ENCODE results near the gene CEP131. TPM values are rescaled to one million over a fixed set of nuclear protein-coding genes. Genes with fewer than 3 reads are reported as not detected.

CEP131 gene
- total and polyA plus RNA-seq, 2 of the 4 experiments (the other 2 are of a cell fraction) = 4.8 to 9.6 TPM

DNA sequence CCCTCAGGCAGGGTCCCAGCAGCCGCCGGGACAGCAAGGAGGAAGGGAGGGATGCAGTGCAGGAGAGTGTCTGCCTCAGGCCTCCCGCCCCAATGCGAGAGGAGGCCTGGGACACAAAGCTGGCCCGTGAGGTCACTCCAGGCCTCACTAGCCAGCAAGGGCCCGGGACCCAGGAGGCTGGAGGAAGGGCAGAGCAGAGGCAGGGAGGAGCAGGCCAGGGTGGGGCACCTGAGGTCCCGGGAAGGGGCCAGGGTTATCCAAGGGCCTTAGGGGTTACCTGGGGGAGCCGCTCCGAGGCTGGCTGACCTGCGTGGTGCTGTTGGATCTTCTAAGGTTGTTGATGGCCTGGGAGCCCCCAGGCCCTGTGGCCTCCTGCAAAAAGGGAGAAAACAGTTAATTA lies 14.1 kb downstream of the CEP131 start:
- DNase-seq (no peak), ATAC-seq (ENCODE audit: low read depth) (no peak)
- no peak overlapping the region for H3K27ac ChIP-seq (ENCODE audit: insufficient read depth, low read length)
- in situ Hi-C loops (cut with MboI; ENCODE audit: low sequenced_read_pairs) = no loop called here
- peaks cover 5% of the 10 kb centered on the region; the same call in 1 of the 2 replicates for H4K20me1 ChIP-seq (ENCODE audit: insufficient read depth, low read length)
- H2AK5ac ChIP-seq (ENCODE audit: low read depth, low read length) = no peak overlapping the region
- peaks cover 3% of the 10 kb centered on the region; the same call in 1 of the 2 replicates for H3K36me3 ChIP-seq (ENCODE audit: control insufficient read depth, insufficient read depth, low read length)
- no peak overlapping the region for H2AFZ ChIP-seq (replicated peaks; ENCODE audit: low read length, poor library complexity)
- H3K56ac ChIP-seq (ENCODE audit: extremely low read depth, insufficient read depth, low read length) = no peak overlapping the region
- no peak overlapping the region for H3K14ac ChIP-seq (replicated peaks; ENCODE audit: low read depth, low read length)
- H3K4ac ChIP-seq (ENCODE audit: low read depth, low read length) = no peak overlapping the region
- H3K27me3 ChIP-seq (ENCODE audit: control insufficient read depth, insufficient read depth, low read length) = no peaks in the 10 kb centered on the region
- H3K4me2 ChIP-seq (ENCODE audit: low read depth, low read length) = no peak overlapping the region
- no peak overlapping the region for H3K18ac ChIP-seq (ENCODE audit: low read depth, low read length)
- 0 out of 2 replicates have a peak, but pooled peaks cover 6% of the 10 kb centered on the region for H3K9me1 ChIP-seq (ENCODE audit: insufficient read depth, low read length)
- POLR2A ChIA-PET (ENCODE audit: unreplicated experiment) = no interaction called here
- CTCF ChIA-PET = no interaction called here
- TF ChIP-seq BHLHE40 (IDR thresholded peaks at IDR 0.05; ENCODE audit: low read depth, low read length) (no peak), CHD1 (IDR thresholded peaks at IDR 0.05; ENCODE audit: low read depth, low read length) (no peak), FOS (IDR thresholded peaks at IDR 0.05; ENCODE audit: low read depth, low read length) (no peak), MAFK (IDR thresholded peaks at IDR 0.05; ENCODE audit: low read depth, low read length) (no peak), RFX5 (IDR thresholded peaks at IDR 0.05; ENCODE audit: low read depth, low read length) (no peak)
- H3K79me1 ChIP-seq (ENCODE audit: low read depth in 1 of 2, low read length in 2 of 2) = no peaks in the 10 kb centered on the region; a peak in 1 of 4 replicates
- no peak overlapping the region for H2BK5ac ChIP-seq (ENCODE audit: low read depth, low read length, poor library complexity, severe bottlenecking)
- no peaks in the 10 kb centered on the region for H3K9me3 ChIP-seq (ENCODE audit: control insufficient read depth, insufficient read depth, low read length)
- H4K8ac ChIP-seq (ENCODE audit: low read depth in 2 of 2, low read length in 2 of 2) = no peak overlapping the region
- no peak overlapping the region for H2BK15ac ChIP-seq (ENCODE audit: low read depth, low read length)
- H2AK9ac ChIP-seq (replicated peaks; ENCODE audit: low read depth, low read length, poor library complexity) = no peak overlapping the region
- H4K91ac ChIP-seq (ENCODE audit: insufficient read depth, low read depth, low read length) = no peak overlapping the region
- WGBS, 2 experiments (ENCODE audit: extremely low coverage in 2 of 2, insufficient read length in 1 of 2) = 94% methylated on average over 6 of the region's 10 CpGs; no CpG with 5 or more reads in 1 of the 2 experiments
- H3K4me3 ChIP-seq (ENCODE audit: insufficient read depth, low read depth, low read length) = no peak overlapping the region
- H3K9ac ChIP-seq (ENCODE audit: low read depth, low read length) = no peak overlapping the region
- H3K4me1 ChIP-seq (ENCODE audit: control insufficient read depth, insufficient read depth, low read length) = no peaks in the 10 kb centered on the region
- intact Hi-C loops (cut with micrococcal nuclease) = no loop called here
- BruUV-seq (replicated peaks) = no TSS peak
- no peak overlapping the region for H2BK20ac ChIP-seq (ENCODE audit: low read depth, low read length)
- H3K23ac ChIP-seq (ENCODE audit: low read depth, low read length) = no peak overlapping the region
- dilution Hi-C loops (cut with HindIII; ENCODE audit: low sequenced_read_pairs, unreplicated experiment) = no loop called here
- no peak overlapping the region for H2BK120ac ChIP-seq (ENCODE audit: low read depth, low read length)
- no peak overlapping the region for H4K5ac ChIP-seq (ENCODE audit: low read depth, low read length)

Data from IMR-90 (cell line).